Neural crest cell (in vitro differentiated cells): ENCODE measurements around the gene SYNGR4. TPM values are rescaled to one million over a fixed set of nuclear protein-coding genes. Genes with fewer than 3 reads are reported as not detected.
"Not testable (repeated sequence)": the region's sequence is repeated elsewhere in the genome, so short reads cannot be mapped to it uniquely, and the experiment has no call there.

Experiments used
- DNase-seq: peaks from one replicate; pipeline ENCODE4 v3.0.0; 2021; ENCODE audit warnings: low read depth, mixed read lengths, low spot score
- H3K27ac Mint-ChIP-seq: one replicate; pipeline ENCODE4 v1.8.0; 2021; ENCODE audit warnings: mild to moderate bottlenecking, mixed read lengths; ENCODE audit not compliant: unreplicated experiment
- H3K27me3 Mint-ChIP-seq: 2 replicates; pipeline ENCODE4 v1.8.0; 2021; ENCODE audit warnings: low read depth, mild to moderate bottlenecking, mixed read lengths
- H3K36me3 Mint-ChIP-seq: 2 replicates; pipeline ENCODE4 v1.8.0; 2021; ENCODE audit warnings: low read depth, mild to moderate bottlenecking, mixed read lengths
- H3K4me1 Mint-ChIP-seq: 2 replicates; pipeline ENCODE4 v1.8.0; 2021; ENCODE audit warnings: mixed read lengths
- H3K4me3 Mint-ChIP-seq: one replicate; pipeline ENCODE4 v1.8.0; 2021; ENCODE audit warnings: mild to moderate bottlenecking, mixed read lengths
- H3K9me3 Mint-ChIP-seq: 2 replicates; pipeline ENCODE4 v1.8.0; 2021; ENCODE audit warnings: mixed read lengths
- CTCF ChIP-seq: fragments of 200-600 bp; sonication (generic); conservative IDR thresholded peaks from 2 replicates; pipeline ENCODE4 v1.5.0; 2021; ENCODE audit warnings: antibody characterized with exemption, mild to moderate bottlenecking
- long read RNA-seq: library from polyadenylated mRNA; unstranded; transcript quantifications from one replicate; pipeline ENCODE4 v2.0.0, GENCODE V29; 2020
- total RNA-seq: library from RNA; stranded (reverse); gene quantifications from 2 replicates; pipeline ENCODE4 v1.2.1, GENCODE V29; 2021

The SYNGR4 gene, protein sequence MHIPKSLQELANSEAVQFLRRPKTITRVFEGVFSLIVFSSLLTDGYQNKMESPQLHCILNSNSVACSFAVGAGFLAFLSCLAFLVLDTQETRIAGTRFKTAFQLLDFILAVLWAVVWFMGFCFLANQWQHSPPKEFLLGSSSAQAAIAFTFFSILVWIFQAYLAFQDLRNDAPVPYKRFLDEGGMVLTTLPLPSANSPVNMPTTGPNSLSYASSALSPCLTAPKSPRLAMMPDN
- total RNA-seq, result not detected in 2 replicates
- long read RNA-seq, result 0 reads

DNA sequence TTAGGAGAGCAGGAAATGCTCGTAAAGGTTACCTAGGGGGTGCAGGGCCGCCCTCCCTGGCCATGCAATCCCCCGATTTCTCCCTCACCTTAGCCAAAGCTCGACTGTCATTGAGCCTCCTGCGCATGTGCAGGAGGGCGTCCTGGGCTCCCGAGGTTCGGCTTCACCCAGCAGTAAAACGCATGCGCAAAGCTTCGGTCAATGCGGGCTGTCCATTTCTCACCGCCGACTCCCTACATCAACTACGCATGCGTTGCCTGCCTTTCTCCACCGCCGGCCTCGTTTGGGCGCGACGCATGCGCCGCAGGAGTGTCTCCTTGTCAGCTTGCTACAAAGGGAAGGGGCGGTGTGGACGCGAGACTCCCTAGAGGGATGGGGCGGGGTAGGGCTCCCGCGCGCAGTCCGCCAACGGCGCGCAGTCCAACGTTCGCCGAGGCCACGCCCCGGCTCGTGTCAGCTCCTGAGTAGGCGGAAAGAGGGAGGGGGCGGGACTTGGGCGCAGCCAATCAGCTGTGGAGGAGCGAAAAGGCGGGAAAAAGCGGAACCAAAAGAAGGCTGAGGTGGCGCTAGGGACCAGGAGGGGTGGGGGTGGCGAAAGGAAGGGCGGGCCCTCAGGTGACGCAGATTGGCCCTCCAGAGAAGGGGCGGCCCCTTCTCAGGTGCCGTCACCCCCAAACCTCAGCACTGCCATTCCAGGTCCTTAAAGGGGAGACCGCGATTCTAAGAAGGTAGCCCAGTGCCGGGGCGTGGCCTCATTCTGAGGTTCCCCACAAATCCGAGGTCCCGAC is at the start of gene SYNGR4, which contains the start of gene TMEM143:
Gene SYNGR4 (plus strand): TSS at position 558 of the 788 bp plus-strand sequence. CDS start 1,476 bp downstream, outside the sequence.
Gene TMEM143 (minus strand): TSS at position 131 of the 788 bp plus-strand sequence. CDS start 20 bp downstream, at position 111.
- no peak for TF ChIP-seq CTCF
- H3K4me3 Mint-ChIP-seq, result peak within 1 kb of the TSS; percentile 88
- H3K36me3 Mint-ChIP-seq, result no peaks in the 10 kb centered on the region
- peaks cover 3% of the 10 kb centered on the region for H3K27me3 Mint-ChIP-seq
- DNase-seq, result peak; percentile 95
- H3K4me1 Mint-ChIP-seq, result peaks cover 12% of the 10 kb centered on the region
- H3K9me3 Mint-ChIP-seq, result peaks cover 2% of the 10 kb centered on the region
- peak within 1 kb of the TSS; percentile 94 for H3K27ac Mint-ChIP-seq

DNA sequence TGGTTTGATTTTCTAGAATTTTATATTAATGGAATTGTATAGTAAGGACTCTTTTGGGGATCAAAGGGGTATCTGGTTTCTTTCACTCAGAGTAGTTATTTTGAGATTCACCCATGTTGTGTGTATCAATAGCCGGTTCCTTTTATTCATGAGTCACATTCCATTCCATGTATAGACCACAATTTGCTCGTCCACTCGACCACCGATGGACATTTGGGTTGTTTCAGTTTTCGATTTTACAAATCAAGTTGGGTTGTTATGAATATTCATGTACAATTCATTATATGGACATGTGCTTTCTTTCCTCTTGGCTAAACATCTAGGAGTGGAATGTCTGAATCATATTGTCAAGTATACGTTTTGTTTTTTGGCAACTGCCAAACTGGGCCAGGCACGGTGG is 48.5 kb upstream of the SYNGR4 start:
- TF ChIP-seq CTCF, result no peak
- Mint-ChIP-seq H3K36me3 (no peaks in the 10 kb centered on the region), H3K9me3 (no peaks in the 10 kb centered on the region), H3K27ac (no peak overlapping the region), H3K27me3 (no peaks in the 10 kb centered on the region), H3K4me1 (peaks cover 5% of the 10 kb centered on the region), H3K4me3 (no peak overlapping the region)
- DNase-seq, result no peak

DNA sequence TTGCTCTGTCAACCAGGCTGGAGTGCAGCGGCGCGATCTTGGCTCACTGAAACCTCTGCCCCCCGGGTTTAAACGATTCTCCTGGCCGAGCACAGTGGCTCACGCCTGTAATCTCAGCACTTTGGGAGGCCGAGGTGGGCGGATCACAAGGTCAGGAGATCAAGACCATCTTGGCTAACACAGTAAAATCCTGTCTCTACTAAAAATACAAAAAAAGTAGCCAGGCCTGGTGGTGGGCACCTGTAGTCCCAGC is 46.5 kb upstream of the SYNGR4 start:
- H3K27me3 Mint-ChIP-seq, DNase-seq, H3K9me3 Mint-ChIP-seq, H3K36me3 Mint-ChIP-seq, H3K4me3 Mint-ChIP-seq, H3K27ac Mint-ChIP-seq: not testable (repeated sequence)
- H3K4me1 Mint-ChIP-seq, result peaks cover 19% of the 10 kb centered on the region

DNA sequence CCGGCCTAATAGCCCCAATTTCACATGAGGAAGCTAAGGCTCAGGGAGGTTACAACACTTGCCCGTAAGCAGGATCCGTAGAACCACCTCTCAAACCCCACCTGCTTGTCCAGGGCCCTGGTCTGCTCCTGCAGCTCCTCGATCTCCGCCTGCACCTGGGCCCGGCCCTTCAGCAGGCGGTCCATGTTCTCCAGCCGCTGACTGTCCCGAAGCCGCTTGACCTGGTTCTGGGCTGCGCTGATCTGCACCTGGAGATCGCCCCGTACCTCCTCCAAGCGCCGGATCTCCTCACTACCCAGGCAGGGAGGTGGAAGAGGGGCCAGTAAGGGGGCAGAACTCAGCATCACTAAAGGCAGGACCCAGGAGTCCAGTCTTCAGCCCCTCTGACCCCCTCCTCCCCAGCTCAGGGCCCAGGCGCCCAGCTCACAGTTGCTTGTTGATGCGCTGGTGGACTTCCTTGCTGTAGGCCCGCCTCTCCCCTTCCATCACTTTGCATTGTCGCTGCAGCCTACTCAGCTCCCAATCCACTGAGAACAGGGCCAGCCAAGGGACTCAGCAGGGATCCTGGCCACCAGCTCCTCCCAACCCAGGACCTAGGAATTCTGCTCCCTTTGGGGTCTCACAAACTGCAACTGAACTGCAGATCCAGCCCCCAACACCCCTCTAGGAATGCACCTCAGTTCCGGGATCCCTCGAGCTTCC is 45.7 kb upstream of the SYNGR4 start:
- no peak for TF ChIP-seq CTCF
- H3K4me3 Mint-ChIP-seq, result no peak overlapping the region
- no peaks in the 10 kb centered on the region for H3K36me3 Mint-ChIP-seq
- H3K27ac Mint-ChIP-seq, result no peak overlapping the region
- no peaks in the 10 kb centered on the region for H3K27me3 Mint-ChIP-seq
- DNase-seq, result no peak
- H3K4me1 Mint-ChIP-seq, result peaks cover 26% of the 10 kb centered on the region
- no peaks in the 10 kb centered on the region for H3K9me3 Mint-ChIP-seq

DNA sequence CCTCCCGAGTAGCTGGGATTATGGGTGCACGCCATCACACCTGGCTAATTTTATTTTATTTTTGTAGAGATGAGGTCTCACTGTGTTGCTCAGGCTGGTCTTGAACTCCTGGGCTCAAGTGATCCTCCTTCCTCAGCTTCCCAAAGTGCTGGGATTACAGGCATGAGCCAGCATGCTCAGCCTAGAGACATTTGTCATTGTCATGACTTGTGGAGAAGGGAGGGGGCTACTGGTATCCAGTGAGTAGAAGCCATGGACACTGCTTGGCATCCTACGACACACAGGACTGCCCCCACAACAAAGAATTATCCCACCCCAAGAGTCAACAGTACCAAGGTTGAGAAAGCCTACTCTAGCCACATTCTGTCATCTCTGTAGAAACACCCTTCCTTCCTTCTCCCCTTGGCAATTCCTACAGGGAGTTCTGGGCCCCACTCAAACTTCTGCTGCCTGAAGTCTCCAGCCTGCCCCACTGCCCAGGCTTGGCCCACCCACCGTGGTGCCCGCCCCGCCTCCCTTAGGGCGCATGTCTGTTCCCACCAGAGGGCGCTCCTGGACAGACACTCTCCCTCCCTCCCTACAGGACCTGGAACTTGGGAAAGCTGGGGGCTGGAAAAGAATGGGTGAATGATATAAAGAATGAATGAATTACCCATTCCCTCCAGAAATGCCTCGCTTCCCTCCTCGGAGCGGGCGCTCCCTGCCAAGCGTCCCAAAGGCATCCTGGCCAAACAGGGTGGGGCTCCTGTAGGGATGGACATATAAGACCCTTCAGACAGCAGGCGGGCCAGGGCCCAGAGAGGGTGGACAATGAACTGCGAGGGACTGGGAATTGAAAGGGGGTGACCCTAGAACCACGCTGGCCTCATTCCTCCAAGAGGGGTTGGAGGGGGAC is 44.3 kb upstream of the SYNGR4 start:
- no peaks in the 10 kb centered on the region for H3K36me3 Mint-ChIP-seq
- H3K4me1 Mint-ChIP-seq, result peaks cover 33% of the 10 kb centered on the region
- peak overlapping the region; percentile 92 for H3K4me3 Mint-ChIP-seq
- no peak overlapping the region for H3K27ac Mint-ChIP-seq
- no peaks in the 10 kb centered on the region for H3K9me3 Mint-ChIP-seq
- DNase-seq, result peak; percentile 86
- H3K27me3 Mint-ChIP-seq, result no peaks in the 10 kb centered on the region
- peak; percentile 73 for TF ChIP-seq CTCF
